ENCODE results near the gene HOPX.
"Not testable (repeated sequence)": the region's sequence is repeated elsewhere in the genome, so short reads cannot be mapped to it uniquely, and the experiment has no call there.

HOPX gene

DNA sequence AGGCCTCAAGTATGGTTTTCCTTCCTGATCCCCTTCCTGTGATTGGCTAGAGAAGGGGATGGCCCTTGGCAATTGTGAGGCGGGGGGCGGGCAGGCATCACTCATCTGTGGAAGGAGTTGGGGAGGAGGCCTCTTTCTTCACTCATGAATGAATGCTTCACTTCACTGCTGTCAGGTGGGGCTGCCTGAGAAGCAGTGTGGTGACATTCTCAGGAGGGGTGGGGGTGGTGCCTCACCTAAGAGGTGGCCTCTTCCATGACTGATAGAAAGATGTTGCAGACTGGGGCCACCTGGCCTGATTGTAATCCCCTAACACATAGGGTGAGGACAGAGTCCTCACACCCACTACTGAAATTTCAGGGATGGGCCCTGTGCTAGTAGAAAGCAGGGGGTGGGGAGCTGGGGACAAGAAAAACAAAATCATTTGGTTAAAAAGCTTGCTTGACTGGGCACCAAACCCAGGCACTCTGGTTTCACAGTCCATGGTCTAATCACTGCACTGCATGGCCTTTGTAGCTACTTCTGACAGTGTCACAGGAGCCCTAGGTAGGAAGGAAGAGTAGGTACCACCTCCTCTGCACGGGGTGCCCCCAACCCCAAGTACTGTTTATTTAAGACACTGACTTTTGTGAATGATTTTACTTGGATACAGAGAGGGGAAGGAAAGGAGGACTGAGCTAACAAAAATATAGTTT, 5.6 kb upstream of the HOPX start:
- DNase-seq, result no peak

DNA sequence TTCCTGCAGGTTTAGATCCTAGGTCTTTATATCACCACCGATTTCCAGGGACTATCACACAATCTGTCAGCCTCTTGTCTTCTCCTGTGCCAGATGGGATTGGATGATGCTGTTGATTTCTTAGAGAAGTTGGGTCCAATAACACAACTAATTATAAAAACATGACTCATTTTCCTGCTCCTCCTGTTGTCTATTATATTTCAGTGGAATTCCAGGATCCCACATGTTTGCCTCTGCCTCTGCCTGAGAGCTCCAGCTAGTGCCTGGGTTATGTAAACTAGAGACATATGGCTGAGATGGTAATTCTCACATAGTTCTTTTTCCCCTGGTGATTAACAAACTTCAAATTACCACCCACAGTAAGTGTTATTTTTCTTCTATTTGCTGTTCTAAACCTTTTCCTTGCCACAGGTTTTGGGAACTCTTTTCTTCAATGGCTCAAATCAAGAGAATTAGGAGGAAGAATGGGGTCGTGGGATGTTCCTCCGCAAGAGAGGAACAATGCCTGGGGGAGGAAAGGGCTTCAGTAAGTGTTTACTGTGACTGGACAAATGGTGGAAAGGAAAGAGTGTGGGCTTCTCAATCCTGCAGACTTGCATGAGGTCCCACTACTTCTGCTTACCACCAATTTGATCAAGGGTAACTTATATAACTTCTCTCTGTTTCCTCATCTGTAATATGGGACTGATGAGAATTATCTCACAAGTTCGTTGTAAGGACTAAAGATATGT, 3.4 kb upstream of the HOPX start:
- DNase-seq, result no peak

DNA sequence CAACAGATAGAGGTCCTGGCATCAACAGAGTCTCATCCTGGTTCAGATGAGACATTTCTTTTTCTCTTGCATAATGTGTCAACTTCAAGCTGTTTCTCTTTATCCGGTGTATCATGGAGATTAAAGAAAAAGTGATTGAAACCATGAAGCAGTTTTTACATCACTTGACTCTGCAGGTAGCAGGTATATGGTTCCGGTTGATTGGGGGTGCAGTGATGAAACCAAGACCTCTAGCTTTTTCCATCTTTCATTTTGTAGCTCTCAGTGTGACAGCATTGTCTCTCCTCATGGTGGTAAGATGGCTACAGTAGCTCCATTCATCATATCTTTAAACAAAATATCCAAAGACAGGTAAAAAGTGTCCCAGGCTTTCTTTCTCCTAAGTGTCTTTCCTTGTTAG, 2.4 kb upstream of the HOPX start:
- no peak for DNase-seq

DNA sequence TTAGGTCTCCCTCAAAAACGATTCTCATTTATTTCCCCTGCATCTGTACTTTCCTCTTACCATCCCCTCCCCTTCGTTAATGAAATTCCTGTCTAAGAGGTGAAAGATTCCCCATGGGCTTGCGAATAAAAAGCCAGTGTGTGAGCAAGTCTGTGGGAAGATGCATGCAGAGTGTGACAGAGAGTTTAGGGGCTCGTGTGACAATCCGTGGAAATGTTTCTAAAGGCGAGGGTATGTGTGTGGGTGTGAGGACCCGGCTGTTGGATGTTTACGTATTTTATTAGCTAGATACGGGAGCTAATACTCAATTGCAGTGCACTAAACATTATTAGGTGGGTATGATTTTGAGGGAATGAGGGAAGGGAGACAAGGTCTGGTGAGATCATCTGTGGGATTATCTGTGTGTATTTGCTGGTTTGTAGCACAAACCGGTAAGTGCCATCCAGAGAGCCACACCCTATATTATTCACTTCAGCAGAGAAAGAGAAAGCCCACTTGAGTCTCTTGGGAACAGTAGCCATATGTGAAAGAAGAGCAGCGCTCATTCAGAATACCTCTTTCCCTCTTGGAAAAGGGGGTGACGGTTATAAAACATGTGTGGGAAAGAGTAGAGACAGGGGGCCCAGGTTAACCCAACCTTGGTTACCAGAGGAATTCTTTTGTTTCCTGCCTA, 893 bp upstream of the HOPX start:
- DNase-seq, result no peak

DNA sequence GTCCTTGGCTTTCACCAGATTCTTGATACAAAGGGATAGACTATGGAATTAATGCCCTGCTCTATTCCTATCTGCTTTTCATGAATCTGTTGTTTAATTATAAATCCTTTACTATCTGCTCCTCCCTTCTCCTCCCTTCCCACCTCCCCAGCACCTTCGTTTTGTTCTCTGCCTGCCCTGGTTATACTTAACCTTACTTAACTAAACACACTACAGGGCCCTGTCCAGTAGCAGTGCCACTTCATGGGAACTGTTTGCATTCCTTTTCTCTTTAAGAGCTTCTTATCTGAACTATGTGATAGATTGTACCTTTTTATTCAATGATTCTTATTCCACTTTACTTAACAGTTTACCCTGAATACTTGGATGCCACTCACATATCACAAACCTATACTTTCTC, 830 bp downstream of the HOPX start:
- no peak for DNase-seq

DNA sequence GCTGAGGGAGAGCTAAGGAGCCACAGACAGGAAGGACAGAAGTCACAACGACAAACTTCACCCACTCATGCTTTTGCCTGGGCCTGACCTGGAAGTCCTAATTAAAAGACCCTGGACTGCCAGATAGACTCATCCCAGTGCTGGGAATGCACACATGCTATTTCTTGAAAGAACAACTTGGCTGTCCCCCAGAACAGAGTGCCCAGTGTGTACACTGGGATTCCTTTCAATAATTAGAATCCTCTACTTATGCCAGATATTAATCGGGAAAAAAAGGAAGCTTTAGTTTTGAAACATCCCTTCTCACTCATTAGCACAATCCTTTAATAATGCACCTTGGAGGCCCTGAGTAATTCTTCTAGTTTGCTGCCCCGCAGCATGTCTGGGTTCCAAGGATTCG, 3.4 kb downstream of the HOPX start:
- no peak for DNase-seq

DNA sequence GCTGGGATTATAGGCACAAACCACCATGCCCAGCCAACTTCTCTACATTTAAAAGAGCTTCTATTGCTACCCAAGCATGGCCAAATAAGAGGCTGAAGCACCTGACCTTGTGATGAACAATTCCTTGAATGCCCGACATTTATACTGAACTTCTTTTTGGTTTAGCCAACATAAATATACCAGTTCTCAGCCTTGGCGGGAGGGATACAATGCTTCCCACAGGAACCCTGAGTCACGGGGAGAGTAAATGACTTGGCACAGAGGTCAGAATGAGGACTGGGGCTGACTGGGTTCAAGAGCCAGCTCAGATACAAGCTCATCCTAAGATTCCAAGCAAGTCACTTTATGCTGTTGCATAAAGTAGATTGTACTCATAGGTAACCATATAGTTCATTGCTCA, 6.1 kb downstream of the HOPX start:
- DNase-seq, result no peak

DNA sequence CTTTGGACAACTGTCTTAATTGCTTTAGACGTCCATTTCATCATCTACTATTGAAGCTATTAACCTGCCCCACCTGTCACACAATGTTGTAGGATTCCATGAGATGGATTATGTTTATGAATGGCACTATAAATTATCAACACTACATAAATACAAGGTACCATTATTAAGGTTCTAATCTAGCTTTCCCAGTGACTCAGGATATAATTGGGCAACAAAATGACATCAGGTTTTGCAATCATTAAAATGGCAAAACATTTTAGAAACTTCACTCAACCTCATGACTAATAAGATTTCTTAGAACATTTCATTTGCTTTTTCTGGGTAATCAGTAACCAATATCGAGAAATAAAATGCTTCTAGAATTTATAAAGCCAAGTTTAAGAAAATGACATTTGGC, 9.2 kb downstream of the HOPX start:
- no peak for DNase-seq

DNA sequence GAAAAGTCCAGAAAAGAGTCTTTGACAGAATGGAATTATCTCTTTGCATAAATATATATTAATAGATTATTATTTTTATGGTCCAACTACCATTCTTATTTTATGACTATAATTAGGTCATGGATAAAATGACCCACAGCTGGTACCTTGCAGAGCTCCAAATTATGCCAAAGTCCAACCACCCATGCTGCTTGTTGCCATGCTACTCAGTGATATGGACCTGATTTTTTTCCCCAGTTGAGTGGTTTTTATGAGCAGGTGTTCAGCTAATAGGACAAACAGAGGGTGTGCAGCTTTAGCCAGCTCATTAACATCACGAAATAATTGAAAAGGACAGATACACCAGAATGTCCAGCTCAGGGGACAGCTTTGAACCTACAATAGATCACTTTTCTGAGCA, 9.7 kb downstream of the HOPX start:
- no peak for DNase-seq

DNA sequence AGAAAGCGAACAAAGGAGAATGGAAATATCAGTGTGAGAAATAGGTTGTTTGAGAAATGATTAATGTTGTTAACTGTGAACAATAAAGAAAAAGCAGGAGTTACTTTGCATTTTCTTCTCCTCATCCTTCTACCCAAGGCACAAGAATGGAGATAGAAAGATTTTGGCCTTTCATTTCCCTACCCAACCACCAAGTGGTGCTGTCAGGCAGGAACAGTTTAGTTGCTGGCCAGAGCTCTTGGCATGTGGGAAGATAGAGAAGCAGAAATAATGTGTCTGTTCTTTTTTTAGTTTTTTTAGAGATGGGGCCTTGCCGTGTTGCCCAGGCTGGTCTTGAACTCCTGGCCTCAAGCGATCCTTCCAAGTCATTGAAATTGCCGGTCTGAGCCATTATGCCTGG, 12.8 kb downstream of the HOPX start:
- DNase-seq, result no peak

DNA sequence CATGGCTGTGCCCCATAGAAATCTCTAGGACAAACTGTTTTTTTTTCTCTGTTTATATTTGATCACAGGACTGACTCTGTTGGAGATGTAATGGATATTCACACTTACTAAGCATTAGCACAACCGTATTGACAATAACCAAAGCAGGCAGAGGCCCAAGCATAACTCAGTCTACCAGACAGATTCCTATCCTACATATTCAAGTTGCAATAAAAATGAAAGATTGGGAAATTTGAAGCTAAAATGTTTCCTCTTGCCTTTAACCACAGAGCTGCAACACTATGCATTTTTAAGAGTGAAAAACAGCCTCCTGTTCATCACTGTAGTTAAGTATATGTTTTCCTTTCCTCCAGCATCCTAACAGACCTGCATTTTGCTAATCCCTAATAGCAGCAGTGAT, 13.7 kb downstream of the HOPX start:
- DNase-seq, result not testable (repeated sequence)

DNA sequence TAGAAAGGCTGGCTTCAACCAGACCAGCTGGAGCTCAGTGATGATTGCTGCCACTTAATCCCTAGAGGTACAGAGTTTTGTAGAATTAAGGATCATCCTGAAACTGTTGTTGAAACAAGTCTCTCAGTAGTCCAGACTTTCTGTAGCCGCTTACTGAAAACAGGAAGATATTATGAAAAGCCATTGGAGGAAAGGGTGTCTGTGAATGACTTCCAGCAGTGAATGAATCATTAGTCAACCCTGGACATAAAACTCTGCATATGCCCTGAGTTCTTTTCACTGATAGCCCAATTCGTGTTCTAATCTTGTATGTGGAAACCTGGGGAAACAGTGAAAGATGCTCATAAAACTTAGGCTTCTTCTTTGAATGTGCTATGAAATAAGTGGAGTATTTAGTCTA, 14.8 kb downstream of the HOPX start:
- no peak for DNase-seq

DNA sequence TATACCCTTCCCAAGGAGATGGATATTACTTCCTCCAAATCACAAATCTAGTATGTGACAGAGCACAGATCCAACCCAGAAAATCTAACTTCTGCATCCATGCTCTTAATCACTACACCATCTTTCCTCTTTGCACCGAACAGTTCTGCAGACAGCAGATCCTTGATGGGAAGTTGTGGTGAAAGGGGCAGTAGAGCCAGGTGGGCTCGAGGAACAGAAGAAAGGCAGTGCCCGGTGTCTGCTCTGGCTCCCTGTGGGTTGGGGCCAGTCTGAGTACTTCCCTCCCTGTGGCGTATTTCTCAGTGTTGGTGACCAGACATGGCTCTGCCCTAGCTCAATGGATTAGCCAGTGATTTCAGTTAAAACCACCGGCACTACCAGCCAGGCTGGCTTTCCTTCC, 15.3 kb downstream of the HOPX start:
- DNase-seq, result no peak

DNA sequence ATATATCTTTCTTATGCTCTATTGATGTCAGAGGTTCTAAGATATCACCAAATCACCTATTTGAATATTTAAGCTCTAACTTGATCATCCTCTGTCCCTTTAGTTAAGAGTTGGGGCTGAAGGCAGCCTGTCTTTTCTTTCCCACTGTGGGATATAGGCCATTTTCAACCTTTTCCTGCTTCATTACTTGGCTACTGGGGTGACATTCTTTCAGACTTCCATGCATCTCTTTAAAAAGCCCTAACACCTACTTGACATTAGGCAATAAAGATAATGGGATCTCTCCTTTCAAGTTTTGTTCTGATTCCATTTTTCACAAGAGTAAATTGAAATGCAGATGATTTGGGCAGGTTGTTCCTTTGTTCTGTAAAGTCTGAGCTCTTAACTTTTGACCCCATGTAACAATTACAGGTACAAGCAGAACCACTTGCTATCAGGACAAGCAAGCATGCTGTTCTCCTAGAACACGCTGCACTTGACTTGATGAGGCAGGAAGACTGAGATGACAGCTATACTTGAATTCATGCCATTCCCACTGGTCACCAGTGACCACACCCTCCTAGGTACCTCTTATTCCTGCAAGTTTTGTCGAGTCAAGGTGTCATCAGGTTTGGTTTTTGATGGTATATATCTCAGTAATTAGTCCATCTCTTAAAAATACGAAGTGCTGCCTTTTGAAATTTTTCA, 18.2 kb downstream of the HOPX start:
- no peak for DNase-seq

DNA sequence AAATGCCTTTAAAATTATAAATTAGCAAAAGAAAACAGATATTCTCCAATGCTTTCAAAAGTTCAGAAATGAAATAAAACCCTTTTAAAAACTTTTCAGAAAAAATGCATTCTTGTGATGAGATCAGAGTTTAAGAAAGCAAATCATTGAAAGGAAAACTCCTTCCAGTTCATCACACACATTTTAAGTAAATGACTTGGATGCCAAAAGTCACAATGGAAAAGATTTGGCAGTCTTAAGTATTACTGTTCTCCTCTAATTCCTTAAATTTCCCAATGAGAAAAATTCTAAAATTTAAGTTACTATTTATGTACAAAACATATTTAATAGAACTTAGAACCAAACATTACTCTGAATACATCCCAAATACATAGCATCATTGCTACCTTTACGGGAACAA, 21.1 kb downstream of the HOPX start:
- DNase-seq, result no peak

DNA sequence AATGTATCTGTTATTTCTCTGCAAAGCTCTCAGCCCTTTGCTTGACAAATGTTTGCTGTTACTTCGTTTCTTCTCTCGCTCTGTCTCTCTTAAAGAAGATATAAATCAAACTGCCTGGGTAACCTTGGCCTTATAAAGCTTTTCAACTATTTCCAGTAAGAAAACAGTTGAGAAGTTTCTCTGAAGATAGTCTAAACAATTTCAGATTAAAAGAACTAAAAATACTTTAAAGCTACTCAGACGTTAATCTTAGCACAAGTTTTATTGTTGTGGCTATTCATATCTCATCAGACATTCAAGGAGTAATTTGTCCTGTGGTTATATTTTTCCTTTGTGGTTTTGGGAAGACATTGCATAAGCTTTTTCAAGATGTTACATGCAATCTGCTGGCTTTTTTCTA, 22.6 kb downstream of the HOPX start:
- DNase-seq, result no peak

DNA sequence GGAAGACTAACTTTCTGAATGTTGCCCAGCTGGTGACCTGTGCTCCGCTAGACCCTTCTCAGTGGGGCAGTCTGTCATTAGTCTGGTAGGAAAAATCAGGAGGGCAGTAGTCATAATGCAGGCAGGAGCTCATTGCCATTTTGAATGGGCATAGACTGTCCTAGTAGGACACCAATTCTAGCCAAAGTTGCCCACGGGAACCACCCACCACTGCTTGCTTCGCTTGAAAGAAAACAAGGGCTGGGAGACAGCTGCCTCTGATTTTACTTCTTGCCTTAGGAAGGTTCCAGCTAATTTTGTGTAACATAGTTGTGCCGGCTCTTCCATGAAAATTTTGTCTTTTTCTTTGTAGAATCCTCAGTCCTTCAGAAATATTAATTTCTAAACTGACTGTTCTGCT, 23.3 kb downstream of the HOPX start:
- DNase-seq, result no peak

DNA sequence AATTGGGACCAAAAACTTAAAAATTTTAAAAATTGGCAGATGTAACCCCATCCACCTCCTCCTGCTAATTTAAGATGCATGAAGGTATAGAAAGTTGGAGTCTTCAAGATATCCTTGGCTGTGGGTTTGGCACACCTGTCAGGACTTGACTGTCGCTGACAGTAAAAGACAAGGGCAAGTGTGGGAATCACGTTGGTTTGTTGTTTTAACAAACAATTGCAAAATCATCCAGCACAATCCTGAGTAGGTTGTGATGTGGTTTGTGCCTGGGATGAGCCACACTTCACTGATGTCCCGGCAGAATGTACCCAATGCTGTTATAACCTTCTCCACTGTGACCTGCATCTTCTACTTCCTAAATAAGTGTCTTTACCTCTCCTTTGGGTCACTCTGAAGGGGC, 24.0 kb downstream of the HOPX start:
- DNase-seq, result no peak

DNA sequence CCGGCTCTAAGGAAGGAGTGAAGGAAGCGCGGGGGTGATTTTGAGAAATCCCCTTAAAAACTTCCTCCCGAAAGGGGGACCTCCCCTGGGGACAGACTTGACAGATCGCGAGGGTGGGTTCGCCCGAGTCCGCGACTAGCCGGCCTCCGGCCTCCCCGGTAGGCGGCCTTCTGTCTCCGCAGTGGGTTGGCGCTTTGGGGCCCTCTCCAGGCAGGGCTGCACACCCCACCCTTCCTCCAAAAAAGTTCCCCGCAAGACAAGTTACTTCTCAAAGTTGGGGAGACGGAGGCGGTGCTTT, 24.8 kb downstream of the HOPX start:
- no peak for DNase-seq

DNA sequence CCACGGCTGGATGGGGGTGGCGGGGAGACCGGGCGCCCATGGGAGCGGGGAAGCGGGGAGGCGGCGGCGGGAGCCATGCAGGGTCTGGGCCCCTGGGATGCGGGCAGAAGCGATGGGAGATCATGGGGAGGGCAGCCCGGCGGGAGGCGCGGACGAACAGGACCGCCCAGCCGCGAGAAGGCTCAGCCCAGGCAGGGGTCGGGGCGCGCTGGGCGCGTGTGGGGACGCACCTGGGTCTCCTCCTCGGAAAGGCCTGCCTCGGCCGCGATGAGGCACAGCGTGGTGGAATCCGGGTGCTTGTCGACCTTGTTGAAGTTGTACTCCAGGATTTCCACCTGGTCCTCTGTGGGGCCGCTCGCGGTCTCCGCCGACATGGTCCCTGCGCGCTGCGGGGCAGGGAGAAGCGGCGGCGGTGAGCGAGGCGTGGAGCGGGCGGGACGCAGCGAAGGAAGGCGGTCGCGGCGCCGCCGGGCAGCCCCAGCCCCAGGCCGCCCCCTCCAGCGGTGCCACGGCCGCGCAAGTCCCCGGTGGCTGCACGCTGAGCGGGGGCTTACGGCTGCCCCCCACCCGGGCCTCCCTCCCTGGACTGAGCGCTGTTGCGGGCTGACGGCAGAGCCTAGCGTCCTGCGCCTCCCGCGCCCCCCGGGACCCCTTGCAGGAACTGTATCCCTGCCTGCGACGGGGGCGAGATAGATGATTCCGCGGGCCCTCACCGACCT, 25.3 kb downstream of the HOPX start:
- DNase-seq, result no peak

DNA sequence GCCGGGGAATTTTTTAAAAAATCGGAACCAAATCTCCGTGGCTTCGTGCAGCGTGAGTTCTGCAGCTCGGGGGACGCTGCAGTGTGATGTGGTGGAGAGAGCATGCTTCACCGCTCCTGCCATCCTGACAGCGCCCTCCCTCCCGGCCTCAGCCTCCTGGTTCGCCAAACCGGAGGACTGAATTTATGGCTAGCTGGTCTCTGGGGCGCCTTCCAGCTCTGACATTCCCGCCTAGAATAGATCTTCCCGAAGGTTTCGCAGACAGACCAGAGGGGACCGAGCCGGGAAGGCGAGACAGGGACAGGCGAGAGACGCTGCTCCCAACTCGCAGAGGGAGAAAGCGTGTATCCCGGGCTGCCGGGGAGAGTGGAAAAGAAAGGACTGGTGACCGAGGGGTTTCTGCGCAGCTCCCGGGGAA, 25.9 kb downstream of the HOPX start:
- DNase-seq, result no peak

DNA sequence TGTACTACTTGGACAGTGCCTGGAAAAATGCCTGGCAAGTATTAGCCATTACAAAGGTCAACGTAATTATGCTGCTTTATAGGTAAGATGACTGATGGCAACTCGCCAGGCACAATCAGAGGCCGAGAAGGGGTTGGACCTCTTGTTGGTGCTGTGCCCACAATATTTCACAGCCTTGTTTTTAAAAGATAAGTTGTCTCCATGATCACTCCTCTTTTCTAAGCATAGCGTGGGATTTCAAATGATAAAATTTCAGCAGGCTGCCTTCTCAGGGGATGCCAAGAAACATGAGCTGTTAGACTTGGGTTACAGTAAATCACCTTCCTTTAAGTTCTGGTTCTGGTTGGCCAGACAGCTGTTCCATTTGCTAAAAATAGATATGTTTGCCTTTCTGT, 26.9 kb downstream of the HOPX start:
- no peak for DNase-seq
